ENCODE results near the gene BBS9.

Gene BBS9

DNA sequence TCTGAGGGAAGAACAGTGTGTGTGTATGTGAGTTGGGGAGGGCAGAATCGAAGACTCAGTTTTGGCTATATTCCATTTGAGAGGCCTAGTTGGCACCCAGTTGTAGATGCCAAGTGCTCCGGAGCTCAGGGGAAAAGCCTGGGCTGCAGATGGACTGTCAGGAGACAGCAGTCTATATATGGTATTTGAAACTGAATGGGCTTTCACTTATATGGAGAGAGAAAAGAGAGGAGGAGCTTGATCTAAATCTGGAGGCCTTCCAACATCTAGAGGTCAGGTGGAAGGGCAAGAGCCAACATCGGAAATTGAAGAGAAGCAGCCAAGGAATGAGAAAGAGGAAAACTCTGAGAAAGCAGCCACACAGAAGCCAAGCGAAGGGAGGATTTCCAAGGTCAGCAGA lies 425.2 kb downstream of the BBS9 start:
- DNase-seq (ENCODE audit: low spot score), result no peak

DNA sequence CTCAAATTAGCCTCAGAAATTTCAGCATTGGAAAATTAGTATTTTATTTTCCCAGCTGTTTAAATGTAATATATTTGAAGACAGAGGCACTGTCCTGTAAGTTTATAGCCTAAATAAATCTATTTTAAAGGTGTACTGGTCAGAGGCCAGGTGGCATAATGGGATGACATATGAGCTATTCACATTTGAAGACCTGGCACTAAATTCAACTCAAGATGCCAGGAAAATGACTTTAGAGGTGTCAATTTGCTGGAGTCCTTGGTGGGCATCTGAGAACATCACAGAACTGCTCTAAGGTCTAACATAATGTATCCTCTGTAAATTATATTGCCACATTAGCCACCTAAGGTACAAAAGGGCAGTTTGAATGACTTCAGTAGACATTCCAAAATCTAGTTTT lies 427.1 kb downstream of the BBS9 start:
- DNase-seq (ENCODE audit: low spot score), result no peak

DNA sequence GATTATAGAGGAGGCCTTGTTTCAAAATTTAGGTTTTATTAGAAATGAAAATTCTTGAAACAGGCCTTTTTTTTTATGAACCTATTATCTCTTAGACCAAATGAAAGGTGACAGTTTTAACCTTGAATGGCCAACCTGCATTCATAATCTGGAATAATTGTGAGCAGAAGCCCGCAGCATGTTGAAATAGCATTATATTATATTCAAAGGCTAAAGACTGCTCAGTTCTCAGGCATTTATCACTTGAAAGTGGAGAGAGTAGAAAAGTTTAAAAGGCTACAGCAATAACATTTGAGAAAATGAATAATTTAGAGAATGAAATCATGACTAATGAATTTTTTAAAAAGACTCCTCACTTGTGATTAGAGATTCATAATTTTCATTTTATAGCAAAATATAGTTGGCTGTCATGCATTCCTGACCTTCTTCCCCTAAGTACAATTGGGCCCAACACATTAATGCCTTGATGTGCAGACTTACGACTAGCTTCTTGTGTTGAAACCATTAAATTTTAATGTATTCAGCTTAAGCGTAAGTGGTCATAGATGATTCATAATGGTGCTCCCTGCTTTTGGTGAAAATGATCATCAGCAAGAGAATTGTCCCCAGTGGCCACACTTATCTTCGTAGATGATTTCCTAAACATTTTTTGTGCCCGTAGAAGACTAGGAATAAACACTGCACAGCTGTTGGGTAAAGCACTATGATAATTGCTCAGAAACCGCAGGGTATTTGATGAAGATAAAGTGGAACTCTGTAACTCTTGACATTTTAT lies 429.4 kb downstream of the BBS9 start:
- no peak for DNase-seq (ENCODE audit: low spot score)

DNA sequence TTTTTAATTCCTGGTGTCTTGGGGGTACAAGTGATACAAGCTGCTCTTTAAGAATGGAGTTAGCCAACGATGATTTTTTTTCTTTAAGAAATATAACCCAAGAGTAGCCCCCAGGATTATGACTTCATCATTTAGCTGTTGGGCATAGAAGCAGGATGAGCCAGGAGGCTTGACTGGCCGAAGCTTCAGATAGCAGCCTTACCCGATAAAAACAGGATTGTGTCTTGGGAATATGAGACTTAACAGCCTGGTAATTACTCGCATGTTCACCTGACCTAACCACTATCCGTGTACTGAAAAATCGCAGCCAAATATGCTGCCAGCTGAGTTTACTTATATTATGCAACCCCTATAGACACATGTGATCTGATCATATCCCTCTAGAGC lies 430.0 kb downstream of the BBS9 start:
- DNase-seq (ENCODE audit: low spot score), result no peak

DNA sequence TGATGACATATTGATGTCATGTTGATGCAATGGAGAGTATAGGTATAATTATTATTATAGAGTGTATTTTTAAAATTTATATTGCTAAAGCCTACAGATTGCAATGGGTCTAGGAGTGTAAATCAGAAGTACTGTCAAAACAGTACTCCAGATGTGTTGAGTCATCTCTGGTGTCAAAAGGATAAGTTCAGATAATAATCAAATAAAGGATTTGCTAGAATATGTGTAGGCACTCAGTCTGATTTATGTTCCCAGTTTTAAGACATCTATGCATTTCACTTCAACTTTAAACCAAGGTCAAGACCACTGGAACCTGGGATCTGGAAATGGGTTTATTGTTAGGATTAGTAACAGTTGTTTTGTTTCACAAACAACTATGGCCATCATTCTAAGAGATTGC lies 433.6 kb downstream of the BBS9 start:
- DNase-seq (ENCODE audit: low spot score), result no peak

DNA sequence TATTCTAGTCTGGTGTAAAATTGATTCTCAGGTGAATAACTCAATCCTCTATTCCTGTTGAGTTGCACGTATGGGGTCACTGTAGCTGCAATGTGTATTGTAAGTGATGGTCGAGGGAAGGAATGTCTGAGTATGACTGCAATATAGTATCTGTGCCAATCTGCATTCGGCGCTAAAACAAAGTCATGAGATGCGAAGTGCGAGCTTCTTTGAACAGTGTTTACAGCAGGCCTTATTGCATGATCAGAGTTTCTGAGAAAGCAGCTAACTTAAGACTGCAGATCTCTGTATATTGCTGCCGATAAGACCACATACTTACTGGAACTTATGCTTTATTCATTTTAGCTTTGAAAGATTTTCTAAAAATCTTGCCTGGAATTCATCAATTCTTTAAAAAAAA lies 434.3 kb downstream of the BBS9 start:
- DNase-seq (ENCODE audit: low spot score), result no peak

DNA sequence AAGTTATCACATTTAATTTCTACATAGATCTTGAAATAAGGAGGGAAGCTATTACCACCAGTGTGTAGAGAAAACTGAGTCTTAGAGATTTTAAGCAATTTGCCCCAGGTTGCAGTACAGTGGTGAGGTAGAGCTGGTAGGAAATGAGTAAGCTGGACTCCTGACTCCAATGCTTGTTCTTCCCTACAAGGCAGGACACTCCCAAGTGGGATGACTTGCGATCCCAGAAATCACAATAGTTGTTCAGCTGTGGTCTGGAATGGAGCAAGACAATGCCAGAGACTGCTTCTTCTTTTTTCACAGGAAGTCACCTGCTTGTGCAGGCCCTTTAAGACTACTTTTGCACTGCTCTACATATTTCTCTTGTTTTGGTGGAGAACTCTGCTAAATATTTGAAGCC lies 448.8 kb downstream of the BBS9 start:
- no peak for DNase-seq (ENCODE audit: low spot score)

DNA sequence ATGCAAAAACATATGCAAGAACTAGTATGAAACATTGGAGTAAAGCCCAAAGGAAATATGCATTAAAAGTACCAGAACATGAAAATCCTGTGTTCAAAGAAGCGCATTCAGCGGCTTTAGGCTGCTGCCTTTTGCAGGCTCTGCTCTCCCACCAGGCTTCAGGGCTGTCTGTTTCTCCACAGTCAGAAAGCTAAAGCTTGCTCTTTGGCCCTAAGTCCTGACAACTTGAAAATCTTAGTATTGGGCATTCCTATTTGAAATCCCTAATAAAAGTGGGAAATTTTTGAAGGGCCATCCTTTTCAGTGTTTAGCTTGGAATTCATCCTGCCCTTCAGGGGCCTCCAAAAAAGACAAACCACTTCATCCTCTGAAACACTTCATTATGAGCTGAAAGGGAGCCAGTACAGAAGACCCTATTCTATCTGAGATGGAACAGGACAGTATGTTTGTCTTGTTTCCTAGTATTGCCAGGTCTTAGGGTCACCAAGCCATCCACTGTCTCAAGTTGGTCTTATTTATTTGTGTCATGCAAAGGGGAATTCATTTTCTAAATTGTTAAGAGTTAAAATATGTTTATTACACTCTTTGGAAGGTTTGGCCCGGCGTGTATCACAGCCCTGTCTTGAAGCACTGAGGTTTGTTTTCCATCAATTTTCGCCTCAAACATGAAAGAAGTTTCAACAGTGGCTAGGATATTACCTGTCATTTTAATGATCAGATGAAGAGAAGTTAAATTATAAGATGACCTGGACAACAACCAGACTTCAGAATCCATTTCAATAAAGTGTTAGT lies 449.7 kb downstream of the BBS9 start:
- DNase-seq (ENCODE audit: low spot score), result no peak

DNA sequence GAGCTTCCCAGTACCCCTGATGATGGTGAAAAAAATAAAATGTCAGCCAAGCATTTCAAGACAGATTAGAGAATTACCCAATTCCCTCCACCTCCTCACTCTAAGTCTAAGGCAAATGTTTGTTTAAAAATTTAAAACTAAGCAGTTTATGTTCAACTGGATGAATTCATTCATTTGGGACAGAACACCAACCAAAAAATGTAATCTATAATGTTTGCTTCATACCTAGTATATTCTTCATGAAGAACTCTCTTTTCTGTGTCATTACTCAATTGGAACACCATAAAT lies 450.3 kb downstream of the BBS9 start:
- no peak for DNase-seq (ENCODE audit: low spot score)

DNA sequence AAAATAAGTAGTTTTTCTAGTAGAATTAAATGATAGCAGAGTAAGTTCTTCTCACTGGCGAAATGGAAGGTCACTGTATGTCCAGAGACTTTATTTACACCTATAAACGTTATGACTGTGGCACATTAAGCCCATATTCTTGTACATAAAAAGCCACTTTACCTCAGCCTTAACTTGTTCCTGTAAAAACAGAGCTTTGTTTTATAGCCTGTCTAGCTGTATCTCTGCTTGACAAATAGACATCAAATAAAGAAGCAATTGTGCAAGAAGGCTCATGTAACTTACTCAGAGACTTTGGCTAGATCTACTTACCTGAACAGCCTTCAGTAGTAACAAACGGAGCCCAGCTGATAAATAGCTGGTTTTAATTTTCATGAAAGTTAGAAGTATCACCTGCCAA lies 451.9 kb downstream of the BBS9 start:
- no peak for DNase-seq (ENCODE audit: low spot score)

DNA sequence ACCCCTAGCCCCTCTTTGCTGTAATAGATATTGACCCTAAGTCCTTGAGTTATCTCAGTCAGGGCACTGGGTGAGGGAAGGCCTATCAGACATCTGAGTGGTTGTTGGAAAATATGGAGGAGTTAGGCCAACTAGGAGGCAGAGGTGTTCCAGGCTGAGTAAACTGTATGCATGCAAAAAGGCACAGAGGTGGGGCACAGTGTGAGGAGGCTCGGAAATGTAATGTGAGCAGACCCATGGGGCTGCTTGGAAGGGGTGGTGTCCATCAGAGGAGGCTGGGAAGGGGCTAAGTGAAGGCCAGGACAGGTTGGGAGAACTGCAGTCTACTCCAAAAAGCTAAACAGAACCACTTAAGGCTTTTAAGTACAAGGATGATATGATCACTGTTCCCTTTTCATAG lies 452.7 kb downstream of the BBS9 start:
- DNase-seq (ENCODE audit: low spot score), result no peak

DNA sequence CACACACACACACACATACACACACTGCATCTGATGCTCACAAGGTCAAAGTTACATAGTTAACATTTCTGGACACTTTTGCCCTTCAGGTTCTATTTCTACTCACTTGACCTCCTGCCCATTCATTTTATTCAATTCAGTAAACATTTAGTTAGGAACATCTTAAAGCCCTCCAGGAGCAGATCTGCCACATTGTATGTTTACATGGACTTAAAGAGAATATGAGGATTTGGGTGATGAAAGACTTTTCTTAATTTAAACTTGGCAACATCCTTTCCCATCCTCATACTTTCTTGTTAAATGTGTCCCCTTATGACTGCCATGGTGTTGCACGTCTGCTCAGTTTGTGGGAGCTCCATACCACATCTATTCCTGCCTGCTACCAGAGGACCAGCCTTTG lies 453.2 kb downstream of the BBS9 start:
- DNase-seq (ENCODE audit: low spot score), result no peak

DNA sequence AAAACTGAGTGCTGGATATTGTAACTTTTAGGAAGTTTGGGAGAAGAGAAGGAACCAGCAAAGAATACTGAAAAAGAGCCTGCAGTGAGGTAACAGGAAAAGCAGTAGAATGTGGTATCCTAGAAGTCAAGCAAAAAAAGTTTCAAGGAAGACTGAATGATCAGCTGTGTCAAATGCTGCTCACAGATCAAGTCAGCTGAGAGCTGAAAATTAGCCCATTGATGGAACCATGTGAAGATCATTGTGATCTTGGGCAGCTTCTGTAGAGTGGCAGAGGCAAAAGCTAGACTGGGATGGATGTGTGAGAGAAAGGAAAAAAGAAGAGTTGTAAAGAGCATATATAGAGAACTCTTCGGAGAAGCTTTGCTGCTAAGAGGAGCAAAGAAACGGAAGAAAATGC lies 460.5 kb downstream of the BBS9 start:
- no peak for DNase-seq (ENCODE audit: low spot score)

DNA sequence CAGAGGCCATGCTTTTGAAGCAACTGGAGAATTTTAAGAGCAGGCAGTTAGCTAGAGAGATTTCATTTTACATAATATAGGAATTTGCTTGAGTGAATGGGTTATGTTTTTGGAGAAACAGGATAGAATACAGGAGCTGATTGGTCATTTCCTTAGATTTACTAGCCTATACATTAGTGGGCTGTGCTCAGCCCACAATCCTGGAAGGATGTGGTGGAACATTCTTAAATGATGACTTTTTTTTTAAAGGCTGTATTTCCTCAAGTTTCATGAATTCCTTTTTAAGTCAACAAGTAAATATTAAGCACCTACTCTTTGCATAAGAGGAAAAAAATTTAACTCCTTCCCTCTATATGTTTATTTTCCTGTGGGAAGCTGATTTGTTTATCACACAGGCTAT lies 461.6 kb downstream of the BBS9 start:
- DNase-seq (ENCODE audit: low spot score), result no peak

DNA sequence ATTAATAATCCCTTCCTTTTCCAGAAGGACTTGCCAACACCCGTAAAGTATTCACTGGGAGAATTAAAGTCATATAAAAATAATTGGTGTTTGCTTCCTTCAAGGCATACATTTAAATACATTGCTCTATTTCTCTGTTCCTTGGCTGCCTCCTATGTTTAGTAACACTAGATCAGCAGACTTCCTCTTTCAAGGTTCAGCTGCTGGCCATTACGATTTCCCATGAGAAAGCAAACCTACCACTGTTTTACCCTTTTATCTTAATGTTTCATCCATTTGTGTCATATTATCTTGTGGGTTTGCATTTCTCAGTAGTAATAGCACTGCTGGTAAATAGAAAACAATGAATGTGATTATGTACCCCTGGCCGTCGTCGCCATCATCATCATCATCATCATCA lies 462.1 kb downstream of the BBS9 start:
- no peak for DNase-seq (ENCODE audit: low spot score)

DNA sequence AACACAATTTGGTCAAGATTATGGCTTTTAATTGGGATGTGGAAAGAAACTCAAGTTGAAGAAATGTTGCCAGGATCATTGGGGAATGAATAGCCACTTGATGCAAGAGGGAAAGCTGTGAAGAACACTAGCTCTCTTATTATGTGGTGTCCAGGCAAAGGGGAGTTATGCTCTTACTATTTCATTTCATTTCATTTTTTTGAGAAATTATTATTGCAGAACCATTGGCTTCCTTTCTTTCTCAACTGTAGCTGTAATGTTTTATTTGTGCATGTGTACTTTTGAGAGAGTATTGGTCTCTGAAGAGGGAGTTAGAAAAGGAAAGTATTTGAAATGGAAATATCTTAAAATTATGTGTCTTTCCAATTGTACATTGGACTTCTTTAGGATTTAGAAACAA lies 463.4 kb downstream of the BBS9 start:
- DNase-seq (ENCODE audit: low spot score), result no peak

DNA sequence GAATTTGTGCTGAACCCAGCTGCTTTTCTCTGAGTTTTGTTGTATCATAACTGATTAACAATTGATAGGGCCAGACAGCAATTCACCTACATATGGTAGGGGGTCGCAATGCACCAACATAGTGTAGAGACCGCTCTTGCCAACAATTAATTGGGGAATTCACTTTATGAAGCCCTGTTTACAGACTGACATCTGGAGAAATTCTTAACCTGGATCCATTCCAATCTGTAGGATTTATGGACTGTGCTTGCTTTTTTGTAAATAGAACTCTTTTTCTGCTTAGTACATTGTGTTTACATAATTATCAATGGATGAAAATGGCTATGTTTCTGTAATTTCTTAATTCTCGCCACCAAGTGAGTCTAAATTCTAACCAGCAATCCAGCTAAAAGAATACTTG lies 464.2 kb downstream of the BBS9 start:
- DNase-seq (ENCODE audit: low spot score), result no peak

DNA sequence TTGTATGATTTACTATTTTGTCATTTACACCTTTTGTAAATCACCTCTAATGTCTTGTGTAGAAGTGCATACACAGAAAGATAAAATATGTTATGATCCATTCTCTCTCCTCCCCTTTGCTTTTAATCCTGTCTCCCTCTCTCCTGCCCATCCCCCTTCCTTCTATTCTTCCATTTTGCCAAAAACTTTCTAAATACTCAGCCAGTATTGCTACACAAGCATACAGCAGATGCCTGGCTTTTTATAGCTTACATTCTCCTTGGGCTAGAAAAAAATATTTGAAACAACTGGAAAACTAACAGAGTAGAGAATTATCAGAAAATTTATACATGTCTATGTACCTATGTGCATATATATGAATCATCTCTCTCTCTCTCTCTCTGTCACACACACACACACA lies 467.3 kb downstream of the BBS9 start:
- DNase-seq (ENCODE audit: low spot score), result no peak

DNA sequence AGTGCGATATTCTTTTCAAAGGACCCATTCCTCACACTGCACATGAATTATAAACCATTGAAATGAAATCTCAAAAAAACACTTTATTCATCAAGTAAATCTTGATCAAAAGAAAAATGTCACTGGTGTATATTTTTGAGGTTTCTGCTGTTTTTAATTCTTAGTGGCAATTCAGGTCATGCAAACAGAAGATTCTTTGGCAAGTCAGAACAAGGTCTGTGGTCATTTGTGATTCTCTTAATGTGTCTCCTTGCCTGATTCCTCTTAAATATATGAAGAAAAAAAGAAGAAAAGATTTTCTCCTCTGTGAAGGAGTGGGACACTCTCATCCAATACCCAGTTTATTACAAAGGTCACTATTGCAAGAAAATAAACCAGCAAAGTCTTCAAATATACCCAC lies 467.8 kb downstream of the BBS9 start:
- no peak for DNase-seq (ENCODE audit: low spot score)

DNA sequence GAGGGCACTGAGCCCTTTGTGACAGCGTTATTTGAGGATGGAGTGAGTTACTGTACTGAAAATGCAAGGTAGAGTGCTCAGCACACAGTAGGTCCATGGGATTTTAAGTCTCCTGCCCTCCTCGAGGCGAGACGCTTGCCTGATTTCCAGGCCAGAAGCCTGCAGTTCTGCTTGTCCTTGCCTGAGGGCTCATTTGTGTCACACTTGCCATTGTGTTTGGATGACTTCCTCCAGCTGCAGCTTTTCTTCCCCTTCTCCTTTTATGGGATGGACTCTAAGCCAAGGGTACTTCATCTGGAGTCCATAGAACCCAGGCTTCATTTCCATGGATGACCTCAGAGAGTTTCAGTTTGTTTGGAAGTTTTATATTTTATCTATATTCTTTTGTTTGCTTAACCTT lies 471.7 kb downstream of the BBS9 start:
- no peak for DNase-seq (ENCODE audit: low spot score)

DNA sequence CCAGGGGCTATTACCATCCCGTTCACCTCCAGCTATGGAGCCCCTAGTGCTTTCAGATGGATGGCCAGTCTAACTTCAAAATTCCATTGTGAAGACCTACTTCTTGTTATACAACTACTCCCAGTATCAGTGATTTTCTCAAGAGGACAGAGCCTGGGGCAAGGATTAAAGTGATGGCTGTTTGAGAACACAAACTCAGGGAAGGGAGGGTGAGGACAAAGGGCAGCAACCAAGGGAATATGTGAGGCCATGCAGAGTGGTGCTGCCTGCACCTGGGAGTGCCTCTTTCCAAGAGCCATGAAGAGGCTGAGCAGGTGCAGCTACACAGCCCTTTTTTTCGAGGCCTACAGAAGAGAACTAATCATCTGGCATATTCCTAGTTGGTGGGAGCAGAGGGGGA lies 472.5 kb downstream of the BBS9 start:
- no peak for DNase-seq (ENCODE audit: low spot score)

DNA sequence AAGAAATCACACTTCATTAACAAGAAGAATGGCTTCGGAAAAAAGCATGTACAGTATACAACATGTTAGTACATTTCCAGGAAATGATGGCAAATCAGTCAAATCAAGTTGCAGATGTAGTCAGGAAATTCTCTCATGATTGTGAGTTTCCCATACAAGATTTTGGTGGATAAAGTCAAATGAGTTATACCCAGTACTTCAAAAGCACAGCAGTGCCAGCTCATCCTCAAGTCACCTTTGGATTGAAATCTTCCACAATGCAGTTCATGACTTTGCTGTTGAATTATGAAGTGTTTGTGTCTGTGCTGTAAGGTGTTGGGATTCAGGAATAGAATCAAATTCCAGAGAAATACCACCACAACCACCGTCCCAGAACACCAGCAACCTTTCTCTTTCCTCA lies 474.7 kb downstream of the BBS9 start:
- no peak for DNase-seq (ENCODE audit: low spot score)

DNA sequence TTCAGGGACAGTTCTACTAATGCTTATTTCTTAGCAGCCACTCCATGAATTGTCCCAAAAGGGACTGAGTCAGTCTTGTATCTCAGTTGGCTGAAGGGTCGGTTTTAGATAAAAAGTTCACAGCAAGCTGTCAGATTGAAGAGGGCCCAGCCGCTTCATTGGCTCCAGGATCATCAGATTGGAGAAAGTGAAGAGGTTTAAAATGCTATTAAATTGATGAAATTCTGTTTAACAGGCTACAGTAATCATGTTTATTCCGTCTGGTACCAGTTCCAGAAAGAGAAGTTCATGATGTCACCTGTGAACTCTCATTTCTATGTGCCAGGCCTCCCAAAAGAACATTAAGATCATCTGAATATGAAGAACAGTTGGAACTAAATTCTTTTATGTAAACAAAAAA lies 481.6 kb downstream of the BBS9 start:
- DNase-seq (ENCODE audit: low spot score), result no peak

DNA sequence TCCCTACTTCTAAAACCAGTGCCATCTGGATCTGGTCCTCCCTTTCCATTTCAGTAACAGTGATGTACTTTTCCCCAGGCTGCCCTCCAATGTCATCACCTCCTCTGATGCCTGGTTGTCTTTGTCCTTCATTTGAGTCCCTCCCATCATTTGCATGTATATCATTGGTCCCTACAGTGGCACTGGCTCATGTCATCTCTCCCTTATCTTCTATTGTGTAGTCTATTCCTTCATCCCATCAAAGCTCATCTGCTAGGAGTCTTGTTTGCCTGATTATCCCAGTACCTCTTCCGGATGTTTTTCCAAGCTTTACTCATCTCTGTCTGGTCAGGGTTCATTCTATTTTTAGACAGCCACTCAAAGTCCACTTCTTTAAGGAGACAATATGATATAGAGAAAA lies 483.1 kb downstream of the BBS9 start:
- DNase-seq (ENCODE audit: low spot score), result no peak
